Measurements from ENCODE around the gene SYNE2.

GRCh38 chr14:64213086-64213485 is 360.3 kb downstream of the SYNE2 start:
- no peak for TF ChIP-seq POLR2AphosphoS5 (IDR thresholded peaks at IDR 0.05; ENCODE audit: borderline replicate concordance, low read depth, low read length)
- no peak for TF ChIP-seq EZH2 (IDR thresholded peaks at IDR 0.05)
